ENCODE measurements around the gene ZNF92.
"Not testable (repeated sequence)": the region's sequence is repeated elsewhere in the genome, so short reads cannot be mapped to it uniquely, and the experiment has no call there.

The ZNF92 gene

GRCh38 chr7:65422670-65423069, 49.0 kb downstream of the ZNF92 start:
- TF ChIP-seq ZNF16 (tag by site-specific recombination; IDR thresholded peaks at IDR 0.05; ENCODE audit: low read depth): no peak
- TF ChIP-seq SCRT1 (tag by site-specific recombination; IDR thresholded peaks at IDR 0.05; ENCODE audit: borderline replicate concordance): no peak
- no peak for TF ChIP-seq ZNF707 (tag by site-specific recombination; IDR thresholded peaks at IDR 0.05)
- no peak for TF ChIP-seq MEIS1 (CRISPR knock-in tag; IDR thresholded peaks at IDR 0.05; ENCODE audit: borderline replicate concordance)
- TF ChIP-seq ZBTB17 (tag by site-specific recombination; IDR thresholded peaks at IDR 0.05): no peak
- no peak for TF ChIP-seq SP7 (tag by site-specific recombination; IDR thresholded peaks at IDR 0.05)
- no peak for TF ChIP-seq REPIN1 (tag by site-specific recombination; IDR thresholded peaks at IDR 0.05; ENCODE audit: low read depth)
- TF ChIP-seq RBAK (tag by site-specific recombination; IDR thresholded peaks at IDR 0.05): no peak
- no peak for TF ChIP-seq ZBTB26 (tag by site-specific recombination; optimal IDR thresholded peaks at IDR 0.05)
- TF ChIP-seq ZNF660 (tag by site-specific recombination; IDR thresholded peaks at IDR 0.05): no peak
- TF ChIP-seq ZIC2 (tag by site-specific recombination; IDR thresholded peaks at IDR 0.05): no peak
- TF ChIP-seq ZNF610 (tag by site-specific recombination; IDR thresholded peaks at IDR 0.05; ENCODE audit: borderline replicate concordance): no peak
- TF ChIP-seq ZNF426 (tag by site-specific recombination; IDR thresholded peaks at IDR 0.05): no peak
- TF ChIP-seq ZNF792 (tag by site-specific recombination; IDR thresholded peaks at IDR 0.05): no peak
- TF ChIP-seq OSR2 (tag by site-specific recombination; IDR thresholded peaks at IDR 0.05): no peak
- no peak for TF ChIP-seq ZNF223 (tag by site-specific recombination; IDR thresholded peaks at IDR 0.05)
- H3K27ac ChIP-seq (ENCODE audit: extremely low read depth, low read depth, low read length): no peak overlapping the region
- H3K4me1 ChIP-seq (ENCODE audit: control insufficient read depth, insufficient read depth, low read length): no peaks in the 10 kb centered on the region
- CTCF ChIA-PET: no interaction called here
- H3K36me3 ChIP-seq (ENCODE audit: control insufficient read depth in 2 of 2, insufficient read depth in 1 of 2, low read length in 2 of 2): no peaks in the 10 kb centered on the region
- POLR2A ChIA-PET: no interaction called here
- no peaks in the 10 kb centered on the region for H3K9me3 ChIP-seq (ENCODE audit: control insufficient read depth, insufficient read depth, low read depth, low read length)
- no peak overlapping the region for H3K4me3 ChIP-seq (ENCODE audit: low read depth, low read length)

- H3K4me3 ChIP-seq (ENCODE audit: low read depth, low read length); H3K9me3 ChIP-seq (ENCODE audit: control insufficient read depth, insufficient read depth, low read depth, low read length); POLR2A ChIA-PET; CTCF ChIA-PET; H3K4me1 ChIP-seq (ENCODE audit: control insufficient read depth, insufficient read depth, low read length); H3K27ac ChIP-seq (ENCODE audit: extremely low read depth, low read depth, low read length); H3K36me3 ChIP-seq (ENCODE audit: control insufficient read depth in 2 of 2, insufficient read depth in 1 of 2, low read length in 2 of 2): not testable (repeated sequence)
Measured at GRCh38 chr7:65423286-65423685, 49.6 kb downstream of the ZNF92 start.

GRCh38 chr7:65429642-65430343, 56.1 kb downstream of the ZNF92 start:
- H3K36me3 ChIP-seq (ENCODE audit: control insufficient read depth in 2 of 2, insufficient read depth in 1 of 2, low read length in 2 of 2): no peaks in the 10 kb centered on the region
- H3K4me3 ChIP-seq (ENCODE audit: low read depth, low read length): no peak overlapping the region
- H3K27ac ChIP-seq (ENCODE audit: extremely low read depth, low read depth, low read length): no peak overlapping the region
- no peaks in the 10 kb centered on the region for H3K9me3 ChIP-seq (ENCODE audit: control insufficient read depth, insufficient read depth, low read depth, low read length)
- POLR2A ChIA-PET: no interaction called here
- CTCF ChIA-PET: no interaction called here
- H3K4me1 ChIP-seq (ENCODE audit: control insufficient read depth, insufficient read depth, low read length): no peaks in the 10 kb centered on the region
- TF ChIP-seq ZNF548 (tag by site-specific recombination; IDR thresholded peaks at IDR 0.05): no peak
- TF ChIP-seq ZNF426 (tag by site-specific recombination; IDR thresholded peaks at IDR 0.05): no peak
- TF ChIP-seq HOXA7 (CRISPR knock-in tag; IDR thresholded peaks at IDR 0.05; ENCODE audit: borderline replicate concordance): no peak
- TF ChIP-seq ZNF76 (tag by site-specific recombination; IDR thresholded peaks at IDR 0.05; ENCODE audit: borderline replicate concordance, low read depth): no peak
- TF ChIP-seq ZNF747 (tag by site-specific recombination; IDR thresholded peaks at IDR 0.05): no peak
- no peak for TF ChIP-seq ZNF664 (tag by site-specific recombination; IDR thresholded peaks at IDR 0.05)
- no peak for TF ChIP-seq ZBTB11 (tag by site-specific recombination; conservative IDR thresholded peaks at IDR 0.05; ENCODE audit: low read depth)
- no peak for TF ChIP-seq ZNF221 (tag by site-specific recombination; IDR thresholded peaks at IDR 0.05; ENCODE audit: borderline replicate concordance)
- TF ChIP-seq GFI1B (tag by site-specific recombination; IDR thresholded peaks at IDR 0.05): no peak
- TF ChIP-seq ZNF24 (tag by site-specific recombination; IDR thresholded peaks at IDR 0.05): no peak
- TF ChIP-seq SETDB1 (IDR thresholded peaks at IDR 0.05; ENCODE audit: insufficient read length, low read length): no peak
- no peak for TF ChIP-seq ZBTB7A (tag by site-specific recombination; IDR thresholded peaks at IDR 0.05; ENCODE audit: low read depth)
- TF ChIP-seq ZNF629 (tag by site-specific recombination; IDR thresholded peaks at IDR 0.05): no peak
- no peak for TF ChIP-seq KLF9 (tag by site-specific recombination; IDR thresholded peaks at IDR 0.05; ENCODE audit: low read depth)
- no peak for TF ChIP-seq OVOL3 (tag by site-specific recombination; IDR thresholded peaks at IDR 0.05)

Data from HEK293 (cell line).